ENCODE results near the gene GET3. TPM values are rescaled to one million over a fixed set of nuclear protein-coding genes. Genes with fewer than 3 reads are reported as not detected.

The GET3 gene
- polyA plus RNA-seq, 3 donors: 97.5 to 122 (median 108) TPM

DNA sequence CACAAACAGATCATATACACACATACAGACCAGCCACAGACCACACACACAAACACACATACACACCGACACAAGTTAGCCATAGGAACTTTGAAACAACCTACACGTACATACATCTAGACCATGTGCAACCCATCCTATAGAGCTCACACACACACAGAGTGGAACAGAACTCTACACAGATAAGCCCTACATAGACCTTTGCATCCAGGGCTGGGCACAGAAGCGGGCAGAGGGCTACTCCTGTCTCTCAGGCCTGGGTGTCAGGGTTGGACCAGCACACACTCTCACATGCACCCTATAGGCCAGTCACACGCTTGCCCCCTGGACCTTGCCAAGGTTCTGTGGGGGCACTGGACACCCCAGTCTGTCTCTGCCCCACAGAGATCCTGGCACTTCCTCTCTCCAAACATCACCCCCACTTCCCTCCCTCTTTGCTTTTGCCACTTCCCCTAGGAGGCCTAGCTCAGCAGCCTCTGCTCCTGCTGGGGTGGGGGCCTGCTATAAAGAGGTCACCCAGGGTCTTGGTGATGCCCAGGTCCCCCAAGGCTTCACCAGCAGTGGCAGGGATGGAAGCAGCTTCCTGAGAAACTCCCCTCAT, 48.2 kb downstream of the GET3 start:
- DNase-seq: peak; percentile 80 to 90 (median 83)
- H3K36me3 ChIP-seq (replicated peaks in 1 of 2; ENCODE audit: control insufficient read depth in 1 of 2, insufficient read depth in 2 of 2, low read length in 2 of 2): no peaks in the 10 kb centered on the region
- H3K36me3 Mint-ChIP-seq: peaks cover 0 to 2% of the 10 kb centered on the region in 2 donors
- H3K79me2 ChIP-seq (ENCODE audit: insufficient read depth, low read length): peaks cover 36% of the 10 kb centered on the region
- peaks cover 35% of the 10 kb centered on the region for H3K4me1 Mint-ChIP-seq
- H4K20me1 ChIP-seq (ENCODE audit: insufficient read depth, low read length): no peaks in the 10 kb centered on the region
- no peak overlapping the region for H2AFZ ChIP-seq (ENCODE audit: insufficient read depth, low read depth, low read length, poor library complexity, severe bottlenecking)
- H3K27ac Mint-ChIP-seq: no peak overlapping the region
- peak overlapping the region; percentile 95 to 100 for H3K27ac ChIP-seq (ENCODE audit: low read depth in 1 of 2, low read length in 2 of 2)
- H3K9me3 ChIP-seq (replicated peaks in 1 of 2; ENCODE audit: control insufficient read depth in 1 of 2, insufficient read depth in 1 of 2, low read length in 2 of 2): no peaks in the 10 kb centered on the region
- peak overlapping the region; percentile 94 for H3K9ac ChIP-seq (ENCODE audit: insufficient read depth, low read length, poor library complexity, severe bottlenecking)
- intact Hi-C loops (cut with micrococcal nuclease): loop anchor here (10.0 kb wide), 1 partner anchor 1059 kb away; no protein-coding TSS in a partner anchor
- H3K4me2 ChIP-seq (replicated peaks; ENCODE audit: extremely low read depth, low read length, poor library complexity, severe bottlenecking): peak overlapping the region; percentile 76
- peak overlapping the region; percentile 29 to 100 (median 31) for H3K4me3 ChIP-seq (replicated peaks in 1 of 3; ENCODE audit: low read depth in 2 of 3, low read length in 3 of 3)
- peaks cover 80 to 81% of the 10 kb centered on the region in 2 donors for H3K4me1 ChIP-seq (ENCODE audit: control insufficient read depth in 1 of 2, insufficient read depth in 2 of 2, low read length in 2 of 2)
- no peaks in the 10 kb centered on the region for H3K9me3 Mint-ChIP-seq
- peaks cover 0 to 5% (median 1%) of the 10 kb centered on the region in 3 donors for H3K27me3 Mint-ChIP-seq (ENCODE audit: low read depth in 3 of 3)
- no peak overlapping the region for H3K4me3 Mint-ChIP-seq
- no peaks in the 10 kb centered on the region for H3K27me3 ChIP-seq (ENCODE audit: control insufficient read depth in 2 of 2, insufficient read depth in 2 of 2, low read length in 2 of 2)
- WGBS (ENCODE audit: insufficient coverage): 13% methylated on average over 4 of the region's 4 CpGs
- TF ChIP-seq CTCF (IDR thresholded peaks at IDR 0.05): no peak

DNA sequence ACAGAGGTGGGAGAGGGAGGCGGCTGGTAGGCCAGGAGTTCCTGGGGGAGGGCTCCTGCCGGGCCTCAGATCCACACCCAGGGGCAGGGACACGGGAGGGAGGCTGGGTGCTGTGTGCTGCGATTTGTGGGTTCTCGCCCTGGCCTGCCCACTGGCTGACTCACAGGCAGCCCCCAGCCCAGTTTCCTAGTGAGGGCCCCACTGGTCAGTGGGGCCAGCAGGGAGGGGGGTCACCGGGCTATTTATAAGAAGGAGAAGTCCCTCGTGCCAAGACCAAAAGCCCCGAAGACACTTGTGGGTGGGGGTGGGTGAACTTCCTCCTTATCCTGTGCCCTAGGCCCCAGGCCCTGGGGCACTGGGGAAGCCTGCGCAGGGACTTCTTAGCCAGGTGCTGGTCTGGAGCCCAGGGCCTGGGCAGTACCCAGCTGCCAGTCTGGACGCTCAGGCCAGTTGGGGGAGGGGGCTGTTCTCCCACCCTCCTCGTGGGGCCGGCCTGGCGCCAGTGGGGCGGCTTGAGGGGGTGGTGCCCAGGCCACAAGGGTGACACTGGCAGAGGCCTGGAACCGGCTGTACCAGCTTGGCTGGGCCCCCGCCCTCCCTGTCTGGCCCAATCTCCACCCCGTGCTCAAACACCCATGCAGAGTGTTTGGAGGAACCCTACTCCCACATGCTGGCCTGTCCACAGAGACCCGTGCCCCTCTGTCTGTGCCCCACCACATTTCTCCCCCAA, 49.0 kb downstream of the GET3 start:
- peak overlapping the region; percentile 55 to 65 for H3K4me3 Mint-ChIP-seq
- Histone ChIP-seq H3K79me2 (ENCODE audit: insufficient read depth, low read length) (peaks cover 44% of the 10 kb centered on the region), H3K4me2 (replicated peaks; ENCODE audit: extremely low read depth, low read length, poor library complexity, severe bottlenecking) (peak overlapping the region; percentile 76), H3K9me3 (replicated peaks in 1 of 2; ENCODE audit: control insufficient read depth in 1 of 2, insufficient read depth in 1 of 2, low read length in 2 of 2) (no peaks in the 10 kb centered on the region), H3K4me3 (replicated peaks in 1 of 3; ENCODE audit: low read depth in 2 of 3, low read length in 3 of 3) (peak overlapping the region; percentile 29 to 100 (median 31)), H3K27ac (ENCODE audit: low read depth in 1 of 2, low read length in 2 of 2) (peak overlapping the region; percentile 95 to 100), H2AFZ (ENCODE audit: insufficient read depth, low read depth, low read length, poor library complexity, severe bottlenecking) (no peak overlapping the region), H3K27me3 (ENCODE audit: control insufficient read depth in 2 of 2, insufficient read depth in 2 of 2, low read length in 2 of 2) (no peaks in the 10 kb centered on the region), H3K9ac (ENCODE audit: insufficient read depth, low read length, poor library complexity, severe bottlenecking) (peak overlapping the region; percentile 94), H3K4me1 (ENCODE audit: control insufficient read depth in 1 of 2, insufficient read depth in 2 of 2, low read length in 2 of 2) (peaks cover 83 to 86% of the 10 kb centered on the region in 2 donors), H3K36me3 (replicated peaks in 1 of 2; ENCODE audit: control insufficient read depth in 1 of 2, insufficient read depth in 2 of 2, low read length in 2 of 2) (no peaks in the 10 kb centered on the region), H4K20me1 (ENCODE audit: insufficient read depth, low read length) (no peaks in the 10 kb centered on the region)
- H3K27me3 Mint-ChIP-seq (ENCODE audit: low read depth in 3 of 3): peaks cover 0 to 4% (median 1%) of the 10 kb centered on the region in 3 donors
- DNase-seq: peak; percentile 98 to 99 (median 98)
- WGBS (ENCODE audit: insufficient coverage): under 1% methylated on average over 13 of the region's 18 CpGs
- peaks cover 0 to 2% of the 10 kb centered on the region in 2 donors for H3K36me3 Mint-ChIP-seq
- peaks cover 0 to 3% (median 0%) of the 10 kb centered on the region in 7 donors for H3K9me3 Mint-ChIP-seq
- no peak for TF ChIP-seq CTCF (IDR thresholded peaks at IDR 0.05)
- H3K4me1 Mint-ChIP-seq: peaks cover 37% of the 10 kb centered on the region
- intact Hi-C loops (cut with micrococcal nuclease): loop anchor here (10.0 kb wide), 1 partner anchor 1058 kb away; no protein-coding TSS in a partner anchor
- H3K27ac Mint-ChIP-seq: peak overlapping the region in 1 of 7 donors; percentile 100
